Omental fat pad (tissue), 4 donors: ENCODE results near the gene AOPEP. TPM values are rescaled to one million over a fixed set of nuclear protein-coding genes. Genes with fewer than 3 reads are reported as not detected.
"Not testable (repeated sequence)": the region's sequence is repeated elsewhere in the genome, so short reads cannot be mapped to it uniquely, and the experiment has no call there.

Experiments used
- ATAC-seq: fragments of 150-250 bp; one replicate; pipeline ENCODE4 v1.9.1; 2016; ENCODE audit warnings: mild to moderate bottlenecking, moderate library complexity; ENCODE audit not compliant: low FRiP score
- DNase-seq: peaks from one replicate; pipeline ENCODE4 v3.0.0-alpha.2; 2019; ENCODE audit warnings: low spot score
- CTCF ChIP-seq, 3 donors: fragments of 450-650 bp; IDR thresholded peaks; one replicate each; pipeline ENCODE4 v1.5.1; 2016 to 2017; ENCODE audit warnings: antibody characterized with exemption in 3 of 3, mild to moderate bottlenecking in 3 of 3, moderate library complexity in 2 of 3
- total RNA-seq, 4 donors: library from RNA; depleted of rRNA; stranded (reverse); fragments of >200 nt; gene quantifications; one replicate each; pipeline ENCODE4 v1.1.0, GENCODE V29; 2016

AOPEP gene
- total RNA-seq, 4 donors from 2014 or later, result 45.9 to 102 (median 55.1) TPM

GRCh38 chr9:94826644-94827410 lies 100.3 kb downstream of the AOPEP start:
- DNase-seq, result no peak
- no peak for ATAC-seq
- no peak for TF ChIP-seq CTCF (IDR thresholded peaks at IDR 0.05)

- ATAC-seq, result peak; percentile 36
- no peak for DNase-seq
- TF ChIP-seq CTCF (IDR thresholded peaks at IDR 0.05), result no peak
Observed at GRCh38 chr9:94827584-94828304, 101.2 kb downstream of the AOPEP start.

- DNase-seq (no peak), ATAC-seq (no peak)
- TF ChIP-seq CTCF (IDR thresholded peaks at IDR 0.05), result no peak
Observed at GRCh38 chr9:94829380-94830070, 103.0 kb downstream of the AOPEP start.

DNA sequence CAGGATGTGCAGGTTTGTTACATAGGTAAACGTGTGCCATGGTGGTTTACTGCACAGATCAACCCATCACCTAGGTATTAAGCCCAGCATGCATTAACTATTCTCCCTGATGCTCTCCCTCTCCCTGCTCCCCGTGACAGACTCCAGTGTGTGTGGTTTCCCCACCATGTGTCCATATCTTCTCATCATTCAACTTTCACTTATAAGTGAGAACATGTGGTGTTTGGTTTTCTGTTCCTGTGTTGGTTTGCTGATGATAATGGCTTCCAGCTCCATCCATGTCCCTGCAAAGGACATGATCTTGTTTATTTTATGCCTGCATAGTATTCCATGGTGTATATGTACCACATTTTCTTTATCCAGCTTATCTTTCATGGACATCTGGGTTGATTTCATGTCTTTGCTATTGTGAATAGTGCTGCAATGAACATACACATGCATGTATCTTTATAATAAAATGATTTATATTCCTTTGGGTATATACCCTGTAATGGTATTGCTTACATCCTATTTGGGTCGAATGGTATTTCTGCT lies 103.6 kb downstream of the AOPEP start:
- not testable (repeated sequence) for ATAC-seq

DNA sequence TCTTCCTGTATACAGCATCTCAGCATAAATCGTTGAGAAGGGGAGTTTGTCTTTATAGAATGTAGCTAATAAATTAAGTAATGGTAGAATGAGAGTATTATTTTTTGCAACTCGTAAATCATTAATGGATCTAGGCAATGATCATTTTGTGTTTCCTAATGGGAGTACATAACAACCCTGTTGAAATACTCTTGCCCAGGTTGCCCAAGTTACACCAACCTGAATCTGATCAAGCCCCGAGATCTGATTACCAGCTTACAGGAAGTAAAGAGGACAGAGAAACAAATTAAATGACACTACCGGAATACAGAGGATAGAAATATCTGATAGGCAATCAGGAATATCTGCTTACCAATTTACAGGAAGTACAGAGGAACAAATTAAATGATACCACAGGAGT lies 107.3 kb downstream of the AOPEP start:
- DNase-seq (no peak), ATAC-seq (no peak)
- TF ChIP-seq CTCF (IDR thresholded peaks at IDR 0.05), result no peak

More for the DNA sequence above, 103.6 kb downstream of the AOPEP start:
- not testable (repeated sequence) for DNase-seq

DNA sequence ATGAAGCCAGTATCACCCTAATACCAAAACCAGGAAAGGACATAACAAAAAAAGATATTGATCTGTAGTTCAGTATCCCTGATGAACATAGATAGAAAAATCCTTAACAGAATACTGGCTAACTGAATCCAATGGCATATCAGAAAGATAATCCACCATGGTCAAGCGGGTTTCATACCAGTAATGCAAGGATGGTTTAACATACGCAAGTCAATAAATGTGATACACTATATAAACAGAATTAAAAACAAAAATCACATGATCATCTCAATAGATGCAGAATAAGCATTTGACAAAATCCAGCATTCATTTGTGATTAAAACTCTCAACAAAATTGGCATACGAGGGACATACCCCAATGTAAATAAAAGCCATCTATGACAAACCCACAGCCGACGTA lies 110.9 kb downstream of the AOPEP start:
- no peak for DNase-seq

More for the DNA sequence above, 110.9 kb downstream of the AOPEP start:
- TF ChIP-seq CTCF (IDR thresholded peaks at IDR 0.05), result no peak
- no peak for ATAC-seq
